ENCODE results near the gene FAM3A.

FAM3A gene

DNA sequence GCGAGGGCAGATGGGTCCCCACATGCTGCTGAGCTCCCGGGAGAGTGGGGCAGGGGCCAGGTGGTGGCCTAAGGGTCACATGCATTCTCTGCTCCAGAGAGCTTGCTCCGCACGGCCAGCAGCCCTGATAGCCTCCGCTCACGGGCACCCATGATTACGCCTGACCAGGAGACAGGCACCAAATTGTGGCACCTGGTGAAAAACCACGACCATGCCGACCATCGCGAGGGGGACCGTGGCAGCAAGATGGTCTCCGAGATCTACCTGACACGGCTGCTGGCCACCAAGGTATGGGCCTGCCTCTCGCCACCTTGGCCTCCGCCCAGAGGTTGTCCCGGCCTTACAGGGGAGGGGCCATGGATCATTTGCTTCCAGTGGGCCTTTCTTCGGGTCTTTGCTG, 46.2 kb downstream of the FAM3A start:
- H3K4me3 ChIP-seq (replicated peaks; ENCODE audit: low read depth, low read length): no peak overlapping the region
- DNase-seq (ENCODE audit: extremely low read depth, insufficient read length): no peak
- H3K27me3 ChIP-seq (replicated peaks; ENCODE audit: control insufficient read depth, insufficient read depth, low read length): no peaks in the 10 kb centered on the region
- H3K36me3 ChIP-seq (ENCODE audit: control insufficient read depth, insufficient read depth, low read length): no peaks in the 10 kb centered on the region; the same call in 1 of the 2 replicates
- TF ChIP-seq, protein P1, sequence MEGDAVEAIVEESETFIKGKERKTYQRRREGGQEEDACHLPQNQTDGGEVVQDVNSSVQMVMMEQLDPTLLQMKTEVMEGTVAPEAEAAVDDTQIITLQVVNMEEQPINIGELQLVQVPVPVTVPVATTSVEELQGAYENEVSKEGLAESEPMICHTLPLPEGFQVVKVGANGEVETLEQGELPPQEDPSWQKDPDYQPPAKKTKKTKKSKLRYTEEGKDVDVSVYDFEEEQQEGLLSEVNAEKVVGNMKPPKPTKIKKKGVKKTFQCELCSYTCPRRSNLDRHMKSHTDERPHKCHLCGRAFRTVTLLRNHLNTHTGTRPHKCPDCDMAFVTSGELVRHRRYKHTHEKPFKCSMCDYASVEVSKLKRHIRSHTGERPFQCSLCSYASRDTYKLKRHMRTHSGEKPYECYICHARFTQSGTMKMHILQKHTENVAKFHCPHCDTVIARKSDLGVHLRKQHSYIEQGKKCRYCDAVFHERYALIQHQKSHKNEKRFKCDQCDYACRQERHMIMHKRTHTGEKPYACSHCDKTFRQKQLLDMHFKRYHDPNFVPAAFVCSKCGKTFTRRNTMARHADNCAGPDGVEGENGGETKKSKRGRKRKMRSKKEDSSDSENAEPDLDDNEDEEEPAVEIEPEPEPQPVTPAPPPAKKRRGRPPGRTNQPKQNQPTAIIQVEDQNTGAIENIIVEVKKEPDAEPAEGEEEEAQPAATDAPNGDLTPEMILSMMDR (IDR thresholded peaks at IDR 0.05; ENCODE audit: insufficient read depth, low read length, poor library complexity, severe bottlenecking): no peak

DNA sequence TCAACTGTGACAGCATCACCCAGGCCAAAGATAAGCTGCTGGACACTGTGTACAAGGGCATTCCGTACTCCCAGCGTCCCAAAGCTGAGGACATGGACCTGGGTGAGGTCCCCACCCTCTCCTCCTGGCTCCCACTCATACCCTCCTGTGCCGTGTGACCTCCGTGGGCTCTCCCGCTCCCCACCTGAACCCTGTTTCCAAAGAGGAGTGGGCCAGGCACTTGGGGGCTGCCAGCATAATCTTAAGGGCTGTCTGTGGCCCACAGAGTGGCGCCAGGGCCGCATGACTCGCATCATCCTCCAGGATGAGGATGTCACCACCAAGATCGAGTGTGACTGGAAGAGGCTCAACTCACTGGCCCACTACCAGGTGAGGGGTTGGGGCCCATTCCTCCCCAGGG, 46.9 kb downstream of the FAM3A start:
- TF ChIP-seq, protein P1 (IDR thresholded peaks at IDR 0.05; ENCODE audit: insufficient read depth, low read length, poor library complexity, severe bottlenecking): no peak
- DNase-seq (ENCODE audit: extremely low read depth, insufficient read length): no peak
- no peaks in the 10 kb centered on the region for H3K27me3 ChIP-seq (replicated peaks; ENCODE audit: control insufficient read depth, insufficient read depth, low read length)
- no peak overlapping the region for H3K4me3 ChIP-seq (replicated peaks; ENCODE audit: low read depth, low read length)
- H3K36me3 ChIP-seq (ENCODE audit: control insufficient read depth, insufficient read depth, low read length): no peaks in the 10 kb centered on the region; the same call in 1 of the 2 replicates

DNA sequence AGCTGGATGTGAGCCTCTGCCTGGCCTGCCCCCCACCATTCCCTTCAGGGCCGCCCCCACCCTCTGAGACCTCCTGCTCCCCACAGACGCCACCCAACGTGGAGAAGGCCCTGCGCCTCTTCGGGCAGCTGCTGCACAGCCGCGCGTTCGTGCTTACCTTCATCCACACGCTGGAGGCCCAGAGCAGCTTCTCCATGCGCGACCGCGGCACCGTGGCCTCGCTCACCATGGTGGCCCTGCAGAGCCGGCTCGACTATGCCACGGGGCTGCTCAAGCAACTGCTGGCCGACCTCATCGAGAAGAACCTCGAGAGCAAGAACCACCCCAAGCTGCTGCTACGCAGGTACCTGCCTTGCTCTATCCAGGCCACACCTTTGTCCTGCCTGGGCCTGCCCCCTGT, 47.8 kb downstream of the FAM3A start:
- DNase-seq (ENCODE audit: extremely low read depth, insufficient read length): no peak
- Histone ChIP-seq H3K36me3 (ENCODE audit: control insufficient read depth, insufficient read depth, low read length) (no peaks in the 10 kb centered on the region; the same call in 1 of the 2 replicates), H3K4me3 (replicated peaks; ENCODE audit: low read depth, low read length) (no peak overlapping the region), H3K27me3 (replicated peaks; ENCODE audit: control insufficient read depth, insufficient read depth, low read length) (no peaks in the 10 kb centered on the region)
- TF ChIP-seq, protein P1 (IDR thresholded peaks at IDR 0.05; ENCODE audit: insufficient read depth, low read length, poor library complexity, severe bottlenecking): no peak

DNA sequence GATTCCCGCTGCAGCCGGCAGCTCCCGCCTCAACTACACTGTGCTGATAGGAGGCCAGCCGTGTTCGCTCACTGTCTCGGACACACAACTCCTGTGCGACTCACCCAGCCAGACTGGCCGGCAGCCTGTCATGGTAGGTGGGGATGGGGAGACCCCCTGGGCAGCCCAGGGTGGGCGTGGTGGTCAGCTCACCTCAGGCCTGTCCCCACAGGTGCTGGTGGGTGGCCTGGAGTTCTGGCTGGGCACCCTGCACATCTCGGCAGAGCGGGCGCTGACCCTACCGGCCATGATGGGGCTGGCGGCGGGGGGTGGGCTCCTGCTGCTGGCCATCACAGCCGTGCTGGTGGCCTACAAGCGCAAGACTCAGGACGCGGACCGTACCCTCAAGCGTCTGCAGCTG, 48.5 kb downstream of the FAM3A start:
- Histone ChIP-seq H3K4me3 (replicated peaks; ENCODE audit: low read depth, low read length) (no peak overlapping the region), H3K36me3 (ENCODE audit: control insufficient read depth, insufficient read depth, low read length) (no peaks in the 10 kb centered on the region; the same call in 1 of the 2 replicates), H3K27me3 (replicated peaks; ENCODE audit: control insufficient read depth, insufficient read depth, low read length) (no peaks in the 10 kb centered on the region)
- no peak for DNase-seq (ENCODE audit: extremely low read depth, insufficient read length)
- TF ChIP-seq, protein P1 (IDR thresholded peaks at IDR 0.05; ENCODE audit: insufficient read depth, low read length, poor library complexity, severe bottlenecking): no peak

DNA sequence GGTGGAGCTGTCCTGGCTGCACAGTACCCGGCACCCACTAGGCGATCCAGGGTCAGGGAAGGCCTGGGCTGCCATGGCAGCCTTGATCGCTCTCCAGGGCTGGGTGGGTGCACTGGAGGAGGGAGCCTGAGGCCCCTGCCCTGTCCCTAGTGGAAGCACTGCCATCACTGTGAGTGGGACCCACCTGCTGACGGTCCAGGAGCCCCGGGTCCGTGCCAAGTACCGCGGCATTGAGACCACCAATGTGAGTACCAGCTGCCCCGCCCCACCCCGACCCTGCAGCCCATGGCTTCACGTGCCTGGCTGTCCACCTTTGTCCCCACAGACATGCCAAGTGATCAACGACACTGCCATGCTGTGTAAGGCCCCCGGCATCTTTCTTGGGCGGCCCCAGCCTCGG, 49.1 kb downstream of the FAM3A start:
- H3K27me3 ChIP-seq (replicated peaks; ENCODE audit: control insufficient read depth, insufficient read depth, low read length): no peaks in the 10 kb centered on the region
- DNase-seq (ENCODE audit: extremely low read depth, insufficient read length): no peak
- no peaks in the 10 kb centered on the region; the same call in 1 of the 2 replicates for H3K36me3 ChIP-seq (ENCODE audit: control insufficient read depth, insufficient read depth, low read length)
- no peak overlapping the region for H3K4me3 ChIP-seq (replicated peaks; ENCODE audit: low read depth, low read length)
- TF ChIP-seq, protein P1 (IDR thresholded peaks at IDR 0.05; ENCODE audit: insufficient read depth, low read length, poor library complexity, severe bottlenecking): no peak

DNA sequence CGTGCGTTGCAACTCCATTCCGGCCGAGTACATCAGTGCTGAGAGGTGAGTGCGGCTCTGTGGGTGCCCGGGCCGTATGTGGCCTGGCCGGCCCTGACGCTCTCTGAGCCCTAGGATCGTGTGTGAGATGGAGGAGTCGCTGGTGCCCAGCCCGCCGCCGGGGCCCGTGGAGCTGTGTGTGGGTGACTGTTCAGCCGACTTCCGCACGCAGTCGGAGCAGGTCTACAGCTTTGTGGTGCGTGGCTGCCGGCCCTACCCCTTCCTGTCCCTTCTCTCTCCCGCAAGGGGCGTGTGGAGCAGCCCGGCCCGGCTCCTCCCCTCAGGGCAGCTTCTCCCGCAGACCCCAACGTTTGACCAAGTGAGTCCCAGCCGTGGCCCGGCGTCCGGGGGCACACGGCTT, 50.0 kb downstream of the FAM3A start:
- no peak overlapping the region for H3K4me3 ChIP-seq (replicated peaks; ENCODE audit: low read depth, low read length)
- TF ChIP-seq, protein P1 (IDR thresholded peaks at IDR 0.05; ENCODE audit: insufficient read depth, low read length, poor library complexity, severe bottlenecking): no peak
- H3K36me3 ChIP-seq (ENCODE audit: control insufficient read depth, insufficient read depth, low read length): no peaks in the 10 kb centered on the region; the same call in 1 of the 2 replicates
- DNase-seq (ENCODE audit: extremely low read depth, insufficient read length): no peak
- H3K27me3 ChIP-seq (replicated peaks; ENCODE audit: control insufficient read depth, insufficient read depth, low read length): no peaks in the 10 kb centered on the region
